Gastrocnemius medialis (tissue), 4 donors: Measurements from ENCODE around the gene IRF2BP2.

ENCODE experiments used
- POLR2A ChIP-seq, 2 donors: fragments of 450-650 bp; IDR thresholded peaks; one replicate each; pipeline ENCODE4 v1.6.1; 2017; ENCODE audit warnings: antibody characterized with exemption in 2 of 2, mild to moderate bottlenecking in 2 of 2, moderate library complexity in 2 of 2
- TF ChIP-seq, protein P1 (sequence below), 5 experiments: fragments of 450-650 bp in 3 of 5; fragments of 200-600 bp in 2 of 5; sonication (generic) in 2 of 5; IDR thresholded peaks in 4 of 5; conservative IDR thresholded peaks in 1 of 5; 1 replicate in 4 of 5; 2 replicates in 1 of 5; pipeline ENCODE4 v1.5.1; 2016 to 2019; ENCODE audit warnings: antibody characterized with exemption in 5 of 5, mild to moderate bottlenecking in 3 of 5, moderate library complexity in 3 of 5

DNA sequence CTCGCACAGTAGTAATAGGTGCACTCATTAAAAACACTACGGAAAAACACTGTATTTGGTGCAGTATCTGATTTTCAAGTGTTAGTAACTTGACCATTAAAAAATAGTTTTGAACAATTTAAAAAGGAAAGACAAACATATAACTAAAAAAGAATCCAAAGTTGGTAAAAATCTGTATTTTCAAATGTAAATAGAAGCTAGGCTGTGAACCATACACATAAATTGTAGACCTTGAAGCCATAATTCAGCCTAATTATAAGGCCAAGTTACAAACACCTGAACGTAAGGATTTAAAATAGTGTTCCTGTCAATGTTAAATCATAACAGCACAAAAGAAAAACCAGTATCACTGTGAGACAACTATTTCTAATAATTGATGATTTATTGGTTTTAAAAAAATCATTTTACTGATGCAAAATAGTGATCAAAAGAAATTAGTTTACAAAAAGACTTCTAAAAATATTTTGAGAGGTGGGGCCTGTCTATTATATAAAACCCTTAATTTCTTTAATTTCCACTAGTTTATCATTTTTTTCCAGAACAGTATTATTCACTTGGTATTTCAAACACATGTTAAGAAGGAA lies 4.5 kb downstream of the IRF2BP2 start:
- TF ChIP-seq, protein P1, sequence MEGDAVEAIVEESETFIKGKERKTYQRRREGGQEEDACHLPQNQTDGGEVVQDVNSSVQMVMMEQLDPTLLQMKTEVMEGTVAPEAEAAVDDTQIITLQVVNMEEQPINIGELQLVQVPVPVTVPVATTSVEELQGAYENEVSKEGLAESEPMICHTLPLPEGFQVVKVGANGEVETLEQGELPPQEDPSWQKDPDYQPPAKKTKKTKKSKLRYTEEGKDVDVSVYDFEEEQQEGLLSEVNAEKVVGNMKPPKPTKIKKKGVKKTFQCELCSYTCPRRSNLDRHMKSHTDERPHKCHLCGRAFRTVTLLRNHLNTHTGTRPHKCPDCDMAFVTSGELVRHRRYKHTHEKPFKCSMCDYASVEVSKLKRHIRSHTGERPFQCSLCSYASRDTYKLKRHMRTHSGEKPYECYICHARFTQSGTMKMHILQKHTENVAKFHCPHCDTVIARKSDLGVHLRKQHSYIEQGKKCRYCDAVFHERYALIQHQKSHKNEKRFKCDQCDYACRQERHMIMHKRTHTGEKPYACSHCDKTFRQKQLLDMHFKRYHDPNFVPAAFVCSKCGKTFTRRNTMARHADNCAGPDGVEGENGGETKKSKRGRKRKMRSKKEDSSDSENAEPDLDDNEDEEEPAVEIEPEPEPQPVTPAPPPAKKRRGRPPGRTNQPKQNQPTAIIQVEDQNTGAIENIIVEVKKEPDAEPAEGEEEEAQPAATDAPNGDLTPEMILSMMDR (IDR thresholded peaks at IDR 0.05 in 4 of 5, conservative IDR thresholded peaks at IDR 0.05 in 1 of 5): no peak
- TF ChIP-seq POLR2A (IDR thresholded peaks at IDR 0.05): no peak
